HepG2 (cell line): ENCODE measurements around the gene PLA2G2A. TPM values are rescaled to one million over a fixed set of nuclear protein-coding genes. Genes with fewer than 3 reads are reported as not detected.

Source experiments
- ATAC-seq: fragments of 200-7000 bp; cut with Tn5 transposase; 3 replicates; pipeline ENCODE4 v1.9.1; 2020; ENCODE audit warnings: mild to moderate bottlenecking, moderate library complexity
- BruUV-seq: library from RNA; stranded (reverse); fragments of 400-500 nt; replicated peaks from 2 replicates; lab custom pipeline; 2021; lab: Mats Ljungman, UMichigan
- CTCF ChIA-PET: fragments of 300-600 bp; formaldehyde crosslinking; extraction: SDS; loops from one replicate; lab custom pipeline; 2021; ENCODE audit warnings: low total read pairs, inconsistent platforms, low intra/inter-chr PET ratio; lab: Yijun Ruan, JAX
- POLR2A ChIA-PET: fragments of 350-600 bp; sonication (Branson Sonifier 250); formaldehyde crosslinking; loops from one replicate; lab custom pipeline; 2020; ENCODE audit warnings: antibody characterized with exemption, inconsistent platforms; lab: Yijun Ruan, JAX
- DNase-seq: peaks from one replicate; pipeline ENCODE4 v3.0.0-alpha.2; 2015; ENCODE audit warnings: low spot score
- FAIRE-seq: peaks from 3 replicates; lab custom pipeline; 2011; peaks lifted over from hg19 to GRCh38; lab: Jason Lieb, UNC
- H2AFZ ChIP-seq: one replicate; pipeline ENCODE4 v1.6.1; 2011; ENCODE audit warnings: low read length, inconsistent platforms
- H3K27ac ChIP-seq: fragments of 300-600 bp; 3 replicates; pipeline ENCODE4 v1.8.0; 2011; ENCODE audit warnings: mixed run types, mild to moderate bottlenecking, mixed read lengths, low read length, inconsistent platforms; ENCODE audit not compliant: insufficient read depth; ENCODE audit errors: extremely low read length
- H3K27me3 ChIP-seq, 2 experiments: fragments of 200-600 bp in 1 of 2; 2 replicates in 1 of 2; 3 replicates in 1 of 2; pipeline versions ENCODE4 v1.6.0 to v1.8.0; 2011; ENCODE audit warnings: low read length in 2 of 2, mild to moderate bottlenecking in 2 of 2, moderate library complexity in 2 of 2, inconsistent platforms in 1 of 2; ENCODE audit not compliant: insufficient read depth in 2 of 2, control insufficient read depth in 1 of 2
- H3K36me3 ChIP-seq, 2 experiments: fragments of 200-600 bp in 1 of 2; replicated peaks in 1 of 2; 2 replicates in 1 of 2; 3 replicates in 1 of 2; pipeline versions ENCODE4 v1.5.1 to v1.8.0; 2011; ENCODE audit warnings: low read length in 2 of 2, inconsistent platforms in 1 of 2; ENCODE audit not compliant: insufficient read depth in 2 of 2, control insufficient read depth in 1 of 2
- H3K4me1 ChIP-seq: 2 replicates; pipeline ENCODE4 v1.5.1; 2012; ENCODE audit warnings: low read length, inconsistent platforms; ENCODE audit not compliant: insufficient read depth
- H3K4me2 ChIP-seq: 2 replicates; pipeline ENCODE4 v1.6.0; 2011; ENCODE audit warnings: low read depth, low read length, inconsistent platforms
- H3K4me3 ChIP-seq, 3 experiments: fragments of 200-600 bp in 1 of 3; sonication (generic), shearing (Covaris generic) in 1 of 3; replicated peaks in 1 of 3; 2 replicates each; pipeline ENCODE4 v1.5.1; 2011 to 2016; ENCODE audit warnings: low read length in 3 of 3, inconsistent platforms in 2 of 3, low read depth in 2 of 3, mild to moderate bottlenecking in 2 of 3, control low read depth in 1 of 3, mixed read lengths in 1 of 3; ENCODE audit not compliant: insufficient read depth in 1 of 3
- H3K79me2 ChIP-seq: one replicate; pipeline ENCODE4 v1.6.1; 2011; ENCODE audit warnings: low read length, inconsistent platforms; ENCODE audit not compliant: insufficient read depth
- H3K9ac ChIP-seq: 2 replicates; pipeline ENCODE4 v1.6.0; 2011; ENCODE audit warnings: mild to moderate bottlenecking, low read depth, low read length, inconsistent platforms; ENCODE audit not compliant: insufficient read depth
- H3K9me3 ChIP-seq: 2 replicates; pipeline ENCODE4 v1.5.1; 2012; ENCODE audit warnings: mild to moderate bottlenecking, low read length
- H4K20me1 ChIP-seq: 2 replicates; pipeline ENCODE4 v1.6.0; 2011; ENCODE audit warnings: inconsistent platforms, mild to moderate bottlenecking, low read length, moderate library complexity; ENCODE audit not compliant: insufficient read depth
- RAD51 ChIP-seq: fragments of 450-650 bp; IDR thresholded peaks from 2 replicates; pipeline ENCODE4 v1.6.1; 2016; ENCODE audit warnings: borderline replicate concordance
- ZBTB43 ChIP-seq: sonication (generic); formaldehyde crosslinking; conservative IDR thresholded peaks from 2 replicates; pipeline ENCODE4 v1.4.0; 2020; ENCODE audit warnings: missing genetic modification reagents
- ZNF772 ChIP-seq: sonication (generic); formaldehyde crosslinking; IDR thresholded peaks from 2 replicates; pipeline ENCODE4 v1.5.0; 2020; ENCODE audit warnings: mild to moderate bottlenecking, missing genetic modification reagents
- WGBS: methylation state at CpG from one replicate; pipeline ENCODE4 v1.1.6; 2017; ENCODE audit warnings: low lambda C conversion rate; 5-methylcytosine and 5-hydroxymethylcytosine counted together
- in situ Hi-C: cut with HindIII; loops from 2 replicates; pipeline ENCODE4 v1.10.0; 2017; ENCODE audit warnings: low pct_unique_long_range_greater_than_20kb; ENCODE audit not compliant: extremely low pct_ligation_motif_present
- intact Hi-C: fragments of 100-400 bp; cut with micrococcal nuclease; formaldehyde crosslinking; loops from one replicate; pipeline ENCODE4 v1.10.0; 2022; ENCODE audit not compliant: unreplicated experiment
- polyA plus RNA-seq, 8 experiments: library from polyadenylated mRNA; depleted of rRNA in 3 of 8; stranded (reverse) in 7 of 8; unstranded in 1 of 8; fragments of >200 nt; fragmentation: Illumina TruSeq in 4 of 8; extraction: Trizol in 4 of 8; gene quantifications; 2 replicates each; pipeline versions ENCODE4 v1.2.1 to v1.2.3, GENCODE V29; 2011 to 2016; ENCODE audit warnings: low read depth in 4 of 8, missing spikeins in 1 of 8, mixed read lengths in 1 of 8; ENCODE audit not compliant: insufficient read depth in 1 of 8
- total RNA-seq, 5 experiments: library from RNA; depleted of rRNA; stranded (reverse); fragments of >200 nt; fragmentation: Illumina TruSeq; extraction: Trizol; gene quantifications; 2 replicates each; pipeline ENCODE4 v1.2.3, GENCODE V29; 2016; ENCODE audit warnings: low read depth in 1 of 5
- TF ChIP-seq, protein P1 (sequence below), 2 experiments: fragments of 450-650 bp in 1 of 2; sonication (generic) in 1 of 2; formaldehyde crosslinking in 1 of 2; IDR thresholded peaks; 2 replicates each; pipeline versions ENCODE4 v1.6.1 to v1.8.0; 2016 to 2022; ENCODE audit warnings: antibody characterized with exemption in 1 of 2, mild to moderate bottlenecking in 1 of 2, missing genetic modification reagents in 1 of 2

The PLA2G2A gene
- total and polyA plus RNA-seq, 2 of the 13 experiments (the other 11 are each of a cell fraction or from before 2014, with no cell fraction given) = 0.35 to 30.3 TPM

DNA sequence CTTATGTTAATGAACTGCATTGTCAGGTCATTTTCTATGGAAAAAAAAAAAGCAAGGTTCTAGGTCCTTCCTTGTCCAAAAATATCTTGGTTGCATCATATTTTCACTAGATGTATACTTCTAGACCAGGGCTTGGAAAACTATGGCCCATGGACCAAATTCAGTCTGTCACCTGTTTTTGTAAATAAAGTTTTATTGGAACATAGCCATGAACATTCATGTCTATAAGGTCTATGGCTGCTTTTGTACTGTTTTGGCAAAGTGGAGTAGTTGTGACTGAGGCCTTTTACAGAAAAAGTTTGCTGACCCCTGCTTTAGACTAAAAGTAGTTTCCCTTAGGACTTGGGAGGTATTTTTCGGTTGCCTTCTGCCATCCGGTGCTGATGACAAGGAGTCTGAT is 36.8 kb downstream of the PLA2G2A start:
- in situ Hi-C loops (no loop called here), intact Hi-C loops (no loop called here)
- CTCF ChIA-PET = no interaction called here
- POLR2A ChIA-PET = no interaction called here
- Histone ChIP-seq H3K4me3 (no peak overlapping the region), H3K36me3 (no peaks in the 10 kb centered on the region), H3K27ac (no peak overlapping the region), H3K79me2 (no peaks in the 10 kb centered on the region), H4K20me1 (no peaks in the 10 kb centered on the region), H3K9me3 (no peaks in the 10 kb centered on the region), H3K4me2 (no peak overlapping the region), H3K9ac (no peak overlapping the region), H3K27me3 (no peaks in the 10 kb centered on the region), H2AFZ (no peak overlapping the region), H3K4me1 (peaks cover 39% of the 10 kb centered on the region)
- no peak for ATAC-seq
- WGBS = 98% methylated on average over 2 of the region's 2 CpGs
- no peak for FAIRE-seq
- TF ChIP-seq ZNF772 (CRISPR knock-in tag) (no peak), ZBTB43 (no peak), RAD51 (no peak)
- TF ChIP-seq, protein P1, sequence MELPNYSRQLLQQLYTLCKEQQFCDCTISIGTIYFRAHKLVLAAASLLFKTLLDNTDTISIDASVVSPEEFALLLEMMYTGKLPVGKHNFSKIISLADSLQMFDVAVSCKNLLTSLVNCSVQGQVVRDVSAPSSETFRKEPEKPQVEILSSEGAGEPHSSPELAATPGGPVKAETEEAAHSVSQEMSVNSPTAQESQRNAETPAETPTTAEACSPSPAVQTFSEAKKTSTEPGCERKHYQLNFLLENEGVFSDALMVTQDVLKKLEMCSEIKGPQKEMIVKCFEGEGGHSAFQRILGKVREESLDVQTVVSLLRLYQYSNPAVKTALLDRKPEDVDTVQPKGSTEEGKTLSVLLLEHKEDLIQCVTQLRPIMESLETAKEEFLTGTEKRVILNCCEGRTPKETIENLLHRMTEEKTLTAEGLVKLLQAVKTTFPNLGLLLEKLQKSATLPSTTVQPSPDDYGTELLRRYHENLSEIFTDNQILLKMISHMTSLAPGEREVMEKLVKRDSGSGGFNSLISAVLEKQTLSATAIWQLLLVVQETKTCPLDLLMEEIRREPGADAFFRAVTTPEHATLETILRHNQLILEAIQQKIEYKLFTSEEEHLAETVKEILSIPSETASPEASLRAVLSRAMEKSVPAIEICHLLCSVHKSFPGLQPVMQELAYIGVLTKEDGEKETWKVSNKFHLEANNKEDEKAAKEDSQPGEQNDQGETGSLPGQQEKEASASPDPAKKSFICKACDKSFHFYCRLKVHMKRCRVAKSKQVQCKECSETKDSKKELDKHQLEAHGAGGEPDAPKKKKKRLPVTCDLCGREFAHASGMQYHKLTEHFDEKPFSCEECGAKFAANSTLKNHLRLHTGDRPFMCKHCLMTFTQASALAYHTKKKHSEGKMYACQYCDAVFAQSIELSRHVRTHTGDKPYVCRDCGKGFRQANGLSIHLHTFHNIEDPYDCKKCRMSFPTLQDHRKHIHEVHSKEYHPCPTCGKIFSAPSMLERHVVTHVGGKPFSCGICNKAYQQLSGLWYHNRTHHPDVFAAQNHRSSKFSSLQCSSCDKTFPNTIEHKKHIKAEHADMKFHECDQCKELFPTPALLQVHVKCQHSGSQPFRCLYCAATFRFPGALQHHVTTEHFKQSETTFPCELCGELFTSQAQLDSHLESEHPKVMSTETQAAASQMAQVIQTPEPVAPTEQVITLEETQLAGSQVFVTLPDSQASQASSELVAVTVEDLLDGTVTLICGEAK (IDR thresholded peaks at IDR 0.05) = peak; percentile 49
- TF ChIP-seq, protein P1 (CRISPR knock-in tag; IDR thresholded peaks at IDR 0.05) = peak; percentile 90
- no peak for DNase-seq
- no TSS peak for BruUV-seq
